GM19455 (cell line): ENCODE data around the gene FBXW10B.
"Not testable (repeated sequence)": the region's sequence is repeated elsewhere in the genome, so short reads cannot be mapped to it uniquely, and the experiment has no call there.

ENCODE experiments used
- ATAC-seq: cut with Tn5 transposase; IDR thresholded peaks from one replicate; pipeline ENCODE4 v1.9.1; 2021; ENCODE audit not compliant: unreplicated experiment

The FBXW10B gene

GRCh38 chr17:15619331-15620058 lies at the start of gene FBXW10B:
FBXW10B (minus strand) TSS chr17:15619704; CDS start chr17:15619512, 192 bp downstream.
- not testable (repeated sequence) for ATAC-seq

GRCh38 chr17:15663691-15664090 lies 44.2 kb upstream of the FBXW10B start:
- no peak for ATAC-seq

GRCh38 chr17:15663176-15663575 lies 43.7 kb upstream of the FBXW10B start:
- ATAC-seq = no peak

- no peak for ATAC-seq
Measured at GRCh38 chr17:15662681-15663080, 43.2 kb upstream of the FBXW10B start.

GRCh38 chr17:15660077-15660476 lies 40.6 kb upstream of the FBXW10B start:
- no peak for ATAC-seq

GRCh38 chr17:15659663-15660062 lies 40.2 kb upstream of the FBXW10B start:
- ATAC-seq = no peak

- no peak for ATAC-seq
Measured at GRCh38 chr17:15659236-15659635, 39.7 kb upstream of the FBXW10B start.

- ATAC-seq = no peak
Measured at GRCh38 chr17:15658296-15658695, 38.8 kb upstream of the FBXW10B start.

GRCh38 chr17:15657868-15658267 lies 38.4 kb upstream of the FBXW10B start:
- ATAC-seq = no peak

- ATAC-seq = no peak
Measured at GRCh38 chr17:15654886-15655561, 35.5 kb upstream of the FBXW10B start.

GRCh38 chr17:15654401-15654800 lies 34.9 kb upstream of the FBXW10B start:
- not testable (repeated sequence) for ATAC-seq

- no peak for ATAC-seq
Measured at GRCh38 chr17:15652960-15653359, 33.5 kb upstream of the FBXW10B start.

GRCh38 chr17:15651583-15652110 lies 32.1 kb upstream of the FBXW10B start:
- ATAC-seq = no peak

GRCh38 chr17:15650741-15651582 lies 31.5 kb upstream of the FBXW10B start:
- no peak for ATAC-seq

- no peak for ATAC-seq
Measured at GRCh38 chr17:15649861-15650421, 30.4 kb upstream of the FBXW10B start.

GRCh38 chr17:15648386-15648785 lies 28.9 kb upstream of the FBXW10B start:
- ATAC-seq = no peak

- ATAC-seq = not testable (repeated sequence)
Measured at GRCh38 chr17:15645942-15646312, 26.4 kb upstream of the FBXW10B start.

- not testable (repeated sequence) for ATAC-seq
Measured at GRCh38 chr17:15645099-15645941, 25.8 kb upstream of the FBXW10B start.

GRCh38 chr17:15642505-15643251 lies 23.2 kb upstream of the FBXW10B start:
- not testable (repeated sequence) for ATAC-seq
